B cell (primary cell): ENCODE results near the gene MUC21. TPM values are rescaled to one million over a fixed set of nuclear protein-coding genes. Genes with fewer than 3 reads are reported as not detected.

Experiments used
- ATAC-seq: fragments of 200-7000 bp; cut with Tn5 transposase; one replicate; pipeline ENCODE4 v1.10.0; 2021; ENCODE audit warnings: low read depth, mild to moderate bottlenecking, moderate number of reproducible peaks, moderate library complexity
- CTCF ChIA-PET: fragments of 350-600 bp; sonication (Branson Sonifier 250); formaldehyde crosslinking; loops from one replicate; lab custom pipeline; 2021; ENCODE audit warnings: antibody characterized with exemption, inconsistent platforms; lab: Charles Lee
- POLR2A ChIA-PET: fragments of 350-600 bp; sonication (Branson Sonifier 250); formaldehyde crosslinking; loops from one replicate; lab custom pipeline; 2021; ENCODE audit warnings: antibody characterized with exemption; lab: Charles Lee
- DNase-seq: peaks from one replicate; pipeline ENCODE4 v3.0.0; 2013
- H2AFZ ChIP-seq: 2 replicates; pipeline ENCODE4 v1.6.1; 2012; ENCODE audit warnings: mild to moderate bottlenecking, low read depth, low read length; ENCODE audit not compliant: insufficient read depth, poor library complexity, severe bottlenecking
- H3K27ac ChIP-seq, 2 donors: 1 replicate in 1 of 2; 2 replicates in 1 of 2; pipeline ENCODE4 v1.5.1; 2012 to 2013; ENCODE audit warnings: low read length in 2 of 2, mild to moderate bottlenecking in 2 of 2, moderate library complexity in 1 of 2
- H3K27me3 ChIP-seq, 4 experiments: fragments of 200-600 bp in 1 of 4; sonication (generic) in 1 of 4; replicated peaks in 1 of 4; 1 replicate in 2 of 4; 2 replicates in 2 of 4; pipeline versions ENCODE4 v1.6.1 to v1.7.0; 2013 to 2016; ENCODE audit warnings: low read length in 3 of 4, mild to moderate bottlenecking in 2 of 4, mixed read lengths in 1 of 4, moderate library complexity in 1 of 4; ENCODE audit not compliant: insufficient read depth in 4 of 4, control insufficient read depth in 3 of 4; ENCODE audit errors: control extremely low read depth in 1 of 4
- H3K36me3 ChIP-seq, 2 experiments: replicated peaks in 1 of 2; 1 replicate in 1 of 2; 2 replicates in 1 of 2; pipeline versions ENCODE4 v1.6.1 to v1.7.1; 2013; ENCODE audit warnings: low read length in 1 of 2; ENCODE audit not compliant: insufficient read depth in 2 of 2, control insufficient read depth in 1 of 2; ENCODE audit errors: control extremely low read depth in 1 of 2, extremely low read depth in 1 of 2
- H3K4me1 ChIP-seq, 2 donors: fragments of 200-600 bp in 1 of 2; sonication (generic) in 1 of 2; 1 replicate in 1 of 2; 2 replicates in 1 of 2; pipeline versions ENCODE4 v1.5.1 to v1.6.1; 2013 to 2017; ENCODE audit warnings: low read length in 2 of 2; ENCODE audit not compliant: control insufficient read depth in 2 of 2, insufficient read depth in 2 of 2
- H3K4me2 ChIP-seq: replicated peaks from 2 replicates; pipeline ENCODE3; 2012; ENCODE audit warnings: mild to moderate bottlenecking, low read depth, low read length; ENCODE audit not compliant: poor library complexity, severe bottlenecking
- H3K4me3 ChIP-seq, 5 experiments: fragments of 200-600 bp in 1 of 5; sonication (generic) in 1 of 5; 1 replicate in 3 of 5; 2 replicates in 2 of 5; pipeline versions ENCODE4 v1.5.1 to v1.7.0; 2011 to 2016; ENCODE audit warnings: low read length in 4 of 5, mild to moderate bottlenecking in 4 of 5, low read depth in 2 of 5, control low read depth in 1 of 5, moderate library complexity in 1 of 5; ENCODE audit not compliant: insufficient read depth in 1 of 5; ENCODE audit errors: control extremely low read depth in 1 of 5, extremely low read depth in 1 of 5
- H3K79me2 ChIP-seq: fragments of 200-600 bp; sonication (generic); one replicate; pipeline ENCODE4 v1.6.0; 2016; ENCODE audit warnings: low read length; ENCODE audit not compliant: control insufficient read depth, insufficient read depth
- H3K9ac ChIP-seq: fragments of 200-600 bp; sonication (generic); 2 replicates; pipeline ENCODE4 v1.6.1; 2017; ENCODE audit warnings: mild to moderate bottlenecking, low read length, moderate library complexity
- H3K9me3 ChIP-seq, 3 donors: one replicate each; pipeline versions ENCODE4 v1.6.1 to v1.7.1; 2013; ENCODE audit warnings: low read length in 2 of 3; ENCODE audit not compliant: control insufficient read depth in 2 of 3, insufficient read depth in 1 of 3; ENCODE audit errors: control extremely low read depth in 1 of 3
- H4K20me1 ChIP-seq: 2 replicates; pipeline ENCODE4 v1.6.0; 2012; ENCODE audit warnings: mild to moderate bottlenecking, low read length; ENCODE audit not compliant: insufficient read depth, control insufficient read depth, poor library complexity, severe bottlenecking
- H3K27ac Mint-ChIP-seq: one replicate; pipeline ENCODE4 v1.8.0; 2021; ENCODE audit warnings: mixed read lengths
- H3K27me3 Mint-ChIP-seq: one replicate; pipeline ENCODE4 v1.8.0; 2021; ENCODE audit warnings: mixed read lengths
- H3K4me1 Mint-ChIP-seq: one replicate; pipeline ENCODE4 v1.8.0; 2021; ENCODE audit warnings: mixed read lengths
- H3K4me3 Mint-ChIP-seq: one replicate; pipeline ENCODE4 v1.8.0; 2021; ENCODE audit warnings: mixed read lengths
- H3K9me3 Mint-ChIP-seq: one replicate; pipeline ENCODE4 v1.8.0; 2022; ENCODE audit warnings: mixed read lengths; ENCODE audit not compliant: insufficient read depth
- CTCF ChIP-seq: fragments of 200-600 bp; IDR thresholded peaks from one replicate; pipeline ENCODE4 v1.8.0; 2022; ENCODE audit warnings: antibody characterized with exemption, mild to moderate bottlenecking
- EZH2 ChIP-seq: IDR thresholded peaks from 2 replicates; pipeline ENCODE4 v1.6.1; 2012; ENCODE audit warnings: borderline replicate concordance, low read depth, mild to moderate bottlenecking, moderate library complexity, low read length; ENCODE audit not compliant: insufficient read depth, poor library complexity, severe bottlenecking
- WGBS: methylation state at CpG from one replicate; pipeline ENCODE4 v1.1.5; 2013; ENCODE audit warnings: missing lambda C conversion rate; ENCODE audit not compliant: insufficient coverage; 5-methylcytosine and 5-hydroxymethylcytosine counted together
- intact Hi-C: fragments of 100-400 bp; cut with micrococcal nuclease; formaldehyde crosslinking; loops from one replicate; pipeline ENCODE4 v1.10.0; 2022
- polyA plus RNA-seq: library from polyadenylated mRNA; depleted of rRNA; stranded (reverse); fragments of >200 nt; gene quantifications from 2 replicates; pipeline ENCODE4 v1.2.3, GENCODE V29; 2012
- total RNA-seq, 2 donors: library from RNA; stranded (reverse); fragments of 120-200 nt in 1 of 2; gene quantifications; 1 replicate in 1 of 2; 2 replicates in 1 of 2; pipeline versions ENCODE4 v1.2.3 to v1.2.4, GENCODE V29; 2013 to 2022

MUC21 gene
- total and polyA plus RNA-seq, 2 donors (not counting 1 experiment from before 2014, with no cell fraction given), result not detected

GRCh38 chr6:30985490-30985889 is 2.0 kb downstream of the MUC21 start:
- Histone ChIP-seq H3K27ac (no peak overlapping the region), H3K9ac (no peak overlapping the region), H3K36me3 (no peaks in the 10 kb centered on the region), H3K79me2 (no peaks in the 10 kb centered on the region), H4K20me1 (no peaks in the 10 kb centered on the region), H2AFZ (no peak overlapping the region), H3K4me1 (no peaks in the 10 kb centered on the region), H3K27me3 (peaks cover 0 to 22% (median 6%) of the 10 kb centered on the region in 4 experiments), H3K9me3 (peaks cover 0 to 3% (median 0%) of the 10 kb centered on the region in 3 donors), H3K4me3 (no peak overlapping the region), H3K4me2 (no peak overlapping the region)
- WGBS, result 83% methylated on average over 5 of the region's 5 CpGs
- no peaks in the 10 kb centered on the region for H3K9me3 Mint-ChIP-seq
- no peak overlapping the region for H3K4me3 Mint-ChIP-seq
- H3K27me3 Mint-ChIP-seq, result peaks cover 43% of the 10 kb centered on the region
- ChIA-PET POLR2A (no interaction called here), CTCF (no interaction called here)
- no peak for ATAC-seq
- intact Hi-C loops, result no loop called here
- peaks cover 5% of the 10 kb centered on the region for H3K4me1 Mint-ChIP-seq
- H3K27ac Mint-ChIP-seq, result no peak overlapping the region
- no peak for TF ChIP-seq CTCF
- no peak for TF ChIP-seq EZH2
- DNase-seq, result no peak

DNA sequence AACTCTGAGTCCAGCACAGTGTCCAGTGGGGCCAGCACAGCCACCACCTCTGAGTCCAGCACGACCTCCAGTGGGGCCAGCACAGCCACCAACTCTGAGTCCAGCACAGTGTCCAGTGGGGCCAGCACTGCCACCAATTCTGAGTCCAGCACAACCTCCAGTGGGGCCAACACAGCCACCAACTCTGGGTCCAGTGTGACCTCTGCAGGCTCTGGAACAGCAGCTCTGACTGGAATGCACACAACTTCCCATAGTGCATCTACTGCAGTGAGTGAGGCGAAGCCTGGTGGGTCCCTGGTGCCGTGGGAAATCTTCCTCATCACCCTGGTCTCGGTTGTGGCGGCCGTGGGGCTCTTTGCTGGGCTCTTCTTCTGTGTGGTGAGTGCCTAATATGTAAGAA is 3.8 kb downstream of the MUC21 start:
- POLR2A ChIA-PET, result no interaction called here
- peaks cover 34% of the 10 kb centered on the region for H3K27me3 Mint-ChIP-seq

More for the DNA sequence above, 3.8 kb downstream of the MUC21 start:
- Histone ChIP-seq H2AFZ (no peak overlapping the region), H3K27me3 (peaks cover 0 to 14% (median 4%) of the 10 kb centered on the region in 4 experiments), H3K4me1 (no peaks in the 10 kb centered on the region), H3K9me3 (peaks cover 0 to 3% (median 0%) of the 10 kb centered on the region in 3 donors), H3K4me3 (no peak overlapping the region), H3K79me2 (no peaks in the 10 kb centered on the region), H3K4me2 (no peak overlapping the region), H4K20me1 (no peaks in the 10 kb centered on the region), H3K27ac (no peak overlapping the region), H3K9ac (no peak overlapping the region), H3K36me3 (no peaks in the 10 kb centered on the region)
- no peak for ATAC-seq
- intact Hi-C loops, result no loop called here
- Mint-ChIP-seq H3K9me3 (no peaks in the 10 kb centered on the region), H3K4me1 (peaks cover 7% of the 10 kb centered on the region), H3K4me3 (no peak overlapping the region), H3K27ac (no peak overlapping the region)
- 92% methylated on average over 6 of the region's 6 CpGs for WGBS
- CTCF ChIA-PET, result no interaction called here
- no peak for DNase-seq
- TF ChIP-seq CTCF, result no peak
- no peak for TF ChIP-seq EZH2
